Cardiac fibroblast (primary cell): ENCODE measurements around the gene WRNIP1.

Experiments used
- DNase-seq, 2 donors: peaks; one replicate each; pipeline versions ENCODE4 v3.0.0 to v3.0.0-alpha.2; 2010; ENCODE audit warnings: low read depth in 2 of 2
- H3K4me3 ChIP-seq, 2 donors: replicated peaks in 1 of 2; 1 replicate in 1 of 2; 2 replicates in 1 of 2; pipeline ENCODE4 v1.5.1; 2011; ENCODE audit warnings: low read depth in 2 of 2, low read length in 2 of 2, mild to moderate bottlenecking in 2 of 2, moderate library complexity in 1 of 2
- CTCF ChIP-seq: IDR thresholded peaks from one replicate; pipeline ENCODE4 v1.5.1; 2011; ENCODE audit warnings: low read depth, mild to moderate bottlenecking, low read length, inconsistent platforms

The WRNIP1 gene

GRCh38 chr6:2746557-2747061 is 18.6 kb upstream of the WRNIP1 start:
- no peak for TF ChIP-seq CTCF

GRCh38 chr6:2748183-2748582 is 17.0 kb upstream of the WRNIP1 start:
- no peak overlapping the region for H3K4me3 ChIP-seq
- TF ChIP-seq CTCF: no peak
- DNase-seq: no peak

More at GRCh38 chr6:2746557-2747061, 18.6 kb upstream of the WRNIP1 start:
- no peak overlapping the region for H3K4me3 ChIP-seq
- DNase-seq: no peak

GRCh38 chr6:2749969-2750600 is 15.1 kb upstream of the WRNIP1 start:
- H3K4me3 ChIP-seq: peak overlapping the region in 1 of 2 donors; percentile 16
- DNase-seq: peak; percentile 73 to 77
- TF ChIP-seq CTCF: peak; percentile 82

- H3K4me3 ChIP-seq: peak within 1 kb of the TSS in 1 of 2 donors; percentile 16
- DNase-seq: no peak
- no peak for TF ChIP-seq CTCF
These were observed 14.4 kb upstream of the WRNIP1 start, which contains the start of gene MYLK4 for GRCh38 chr6:2750832-2751231. MYLK4 (minus strand) TSS chr6:2750922; CDS start chr6:2749294, 1,628 bp downstream.

GRCh38 chr6:2751871-2752270 is 13.3 kb upstream of the WRNIP1 start:
- DNase-seq: no peak
- TF ChIP-seq CTCF: no peak

GRCh38 chr6:2752477-2753109 is 12.6 kb upstream of the WRNIP1 start:
- no peak for DNase-seq
- TF ChIP-seq CTCF: no peak
- H3K4me3 ChIP-seq: no peak overlapping the region

More at GRCh38 chr6:2751871-2752270, 13.3 kb upstream of the WRNIP1 start:
- H3K4me3 ChIP-seq: no peak overlapping the region
